ENCODE data around the gene MAPK1IP1L.

GRCh38 chr14:55103005-55103640 is 51.7 kb downstream of the MAPK1IP1L start:
- TF ChIP-seq, protein P1, sequence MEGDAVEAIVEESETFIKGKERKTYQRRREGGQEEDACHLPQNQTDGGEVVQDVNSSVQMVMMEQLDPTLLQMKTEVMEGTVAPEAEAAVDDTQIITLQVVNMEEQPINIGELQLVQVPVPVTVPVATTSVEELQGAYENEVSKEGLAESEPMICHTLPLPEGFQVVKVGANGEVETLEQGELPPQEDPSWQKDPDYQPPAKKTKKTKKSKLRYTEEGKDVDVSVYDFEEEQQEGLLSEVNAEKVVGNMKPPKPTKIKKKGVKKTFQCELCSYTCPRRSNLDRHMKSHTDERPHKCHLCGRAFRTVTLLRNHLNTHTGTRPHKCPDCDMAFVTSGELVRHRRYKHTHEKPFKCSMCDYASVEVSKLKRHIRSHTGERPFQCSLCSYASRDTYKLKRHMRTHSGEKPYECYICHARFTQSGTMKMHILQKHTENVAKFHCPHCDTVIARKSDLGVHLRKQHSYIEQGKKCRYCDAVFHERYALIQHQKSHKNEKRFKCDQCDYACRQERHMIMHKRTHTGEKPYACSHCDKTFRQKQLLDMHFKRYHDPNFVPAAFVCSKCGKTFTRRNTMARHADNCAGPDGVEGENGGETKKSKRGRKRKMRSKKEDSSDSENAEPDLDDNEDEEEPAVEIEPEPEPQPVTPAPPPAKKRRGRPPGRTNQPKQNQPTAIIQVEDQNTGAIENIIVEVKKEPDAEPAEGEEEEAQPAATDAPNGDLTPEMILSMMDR (IDR thresholded peaks at IDR 0.05), result no peak
- TF ChIP-seq EZH2 (IDR thresholded peaks at IDR 0.05; ENCODE audit: borderline replicate concordance, insufficient read depth, low read depth, low read length, poor library complexity, severe bottlenecking), result no peak
